D721Med (cell line): ENCODE data around the gene DCHS2.

Source experiments
- DNase-seq: peaks from one replicate; pipeline ENCODE4 v3.0.0; 2011; ENCODE audit warnings: low spot score; ENCODE audit not compliant: insufficient read length
- FAIRE-seq: peaks from 2 replicates; lab custom pipeline; 2011; peaks lifted over from hg19 to GRCh38; lab: Jason Lieb, UNC
- TF ChIP-seq, protein P1 (sequence below): IDR thresholded peaks from 2 replicates; pipeline ENCODE4 v1.5.1; 2012; ENCODE audit warnings: mild to moderate bottlenecking, control low read depth; ENCODE audit not compliant: insufficient read depth; ENCODE audit errors: missing control alignments

Gene DCHS2

DNA sequence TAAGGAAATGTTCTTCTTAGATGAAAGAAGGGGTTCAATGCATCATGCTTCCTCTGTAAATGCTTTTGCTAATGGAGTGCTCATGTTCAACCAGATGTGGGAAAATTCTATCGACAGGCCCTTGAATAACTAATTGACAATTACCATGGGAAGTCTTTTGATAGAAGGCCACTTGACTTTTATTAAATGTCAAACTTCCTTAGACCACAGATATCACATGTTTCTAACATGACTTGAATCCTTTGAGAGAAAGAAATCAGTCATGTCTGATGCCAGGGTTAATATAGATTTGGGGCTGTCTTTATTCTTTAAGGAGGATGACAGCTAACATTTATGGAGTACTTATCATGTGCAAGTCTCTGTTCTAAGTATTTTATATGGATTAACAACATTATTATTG is 280.1 kb downstream of the DCHS2 start:
- DNase-seq: no peak
- TF ChIP-seq, protein P1, sequence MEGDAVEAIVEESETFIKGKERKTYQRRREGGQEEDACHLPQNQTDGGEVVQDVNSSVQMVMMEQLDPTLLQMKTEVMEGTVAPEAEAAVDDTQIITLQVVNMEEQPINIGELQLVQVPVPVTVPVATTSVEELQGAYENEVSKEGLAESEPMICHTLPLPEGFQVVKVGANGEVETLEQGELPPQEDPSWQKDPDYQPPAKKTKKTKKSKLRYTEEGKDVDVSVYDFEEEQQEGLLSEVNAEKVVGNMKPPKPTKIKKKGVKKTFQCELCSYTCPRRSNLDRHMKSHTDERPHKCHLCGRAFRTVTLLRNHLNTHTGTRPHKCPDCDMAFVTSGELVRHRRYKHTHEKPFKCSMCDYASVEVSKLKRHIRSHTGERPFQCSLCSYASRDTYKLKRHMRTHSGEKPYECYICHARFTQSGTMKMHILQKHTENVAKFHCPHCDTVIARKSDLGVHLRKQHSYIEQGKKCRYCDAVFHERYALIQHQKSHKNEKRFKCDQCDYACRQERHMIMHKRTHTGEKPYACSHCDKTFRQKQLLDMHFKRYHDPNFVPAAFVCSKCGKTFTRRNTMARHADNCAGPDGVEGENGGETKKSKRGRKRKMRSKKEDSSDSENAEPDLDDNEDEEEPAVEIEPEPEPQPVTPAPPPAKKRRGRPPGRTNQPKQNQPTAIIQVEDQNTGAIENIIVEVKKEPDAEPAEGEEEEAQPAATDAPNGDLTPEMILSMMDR: no peak
- no peak for FAIRE-seq

DNA sequence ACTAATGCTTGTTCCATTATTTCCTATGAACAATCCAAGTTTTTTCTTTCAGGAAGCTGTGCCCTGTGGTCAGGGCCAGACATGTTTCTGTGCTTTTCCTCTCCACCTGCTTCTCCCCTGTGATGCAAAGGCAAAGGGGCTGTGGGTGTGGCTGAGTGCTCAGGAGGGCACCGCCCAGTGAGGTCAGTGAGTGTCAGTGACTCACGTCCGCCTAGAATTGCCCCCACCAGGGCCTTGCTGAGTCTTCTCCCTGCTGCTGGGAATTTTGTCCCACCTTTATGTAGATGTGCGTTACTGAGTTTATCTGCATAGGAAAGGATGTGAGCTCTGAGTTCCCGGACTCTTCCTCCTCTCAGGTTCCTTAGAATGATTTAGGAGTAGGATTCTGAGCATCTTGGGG is 283.2 kb downstream of the DCHS2 start:
- no peak for DNase-seq
- TF ChIP-seq, protein P1: no peak
- no peak for FAIRE-seq

DNA sequence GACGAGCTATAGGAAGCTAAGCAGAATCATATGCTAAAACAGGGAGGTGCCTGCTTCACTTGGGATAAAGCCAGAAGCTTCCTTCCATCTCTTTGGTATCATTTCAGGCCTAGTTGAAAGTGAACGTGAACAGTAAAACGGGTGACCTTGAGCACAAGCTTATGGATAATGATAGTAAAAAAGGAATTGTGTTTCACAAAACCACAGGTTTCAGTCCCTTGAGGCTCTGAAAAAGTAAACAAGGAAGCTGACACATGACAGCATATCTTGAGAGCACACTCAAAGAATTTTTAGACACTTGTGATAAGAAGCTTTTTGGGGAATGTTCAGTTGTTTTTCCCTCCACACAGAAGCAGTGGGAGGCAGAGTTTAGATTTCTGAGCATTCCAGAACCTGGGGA is 286.1 kb downstream of the DCHS2 start:
- TF ChIP-seq, protein P1: no peak
- no peak for FAIRE-seq
- DNase-seq: no peak

DNA sequence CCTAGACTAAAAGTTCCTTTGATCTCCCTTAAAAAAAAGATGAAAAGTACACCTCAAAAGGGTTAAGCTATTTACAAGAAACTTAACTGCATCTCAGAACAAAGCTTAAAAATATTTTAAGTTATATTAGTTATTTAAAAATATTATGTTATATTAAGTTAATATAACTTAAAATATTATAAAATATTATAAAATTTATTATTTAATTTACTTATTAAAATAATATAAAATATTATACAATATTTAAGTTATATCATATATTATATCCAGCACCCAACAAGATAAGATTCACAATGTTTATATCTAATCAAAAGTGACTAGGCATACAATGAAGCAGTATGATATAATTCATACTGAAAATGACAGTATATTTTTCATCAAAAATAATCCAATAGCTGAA is 296.9 kb downstream of the DCHS2 start:
- TF ChIP-seq, protein P1: no peak
- FAIRE-seq (no peak), DNase-seq (no peak)

DNA sequence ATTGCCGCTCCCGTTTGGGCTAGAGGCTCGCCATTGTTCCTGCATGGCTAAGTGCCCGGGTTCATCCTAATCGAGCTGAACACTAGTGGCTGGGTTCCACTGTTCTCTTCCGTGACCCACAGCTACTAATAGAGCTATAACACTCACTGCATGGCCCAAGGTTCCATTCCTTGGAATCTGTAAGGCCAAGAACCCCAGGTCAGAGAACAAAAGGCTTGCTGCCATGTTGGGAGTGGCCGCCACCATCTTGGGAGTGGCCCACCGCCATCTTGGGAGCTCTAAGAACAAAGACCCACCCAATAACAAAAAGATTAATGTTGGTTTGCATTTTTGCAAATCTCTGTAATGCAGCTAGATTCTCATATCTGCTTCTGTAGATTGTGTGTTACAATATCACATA is 299.0 kb downstream of the DCHS2 start:
- TF ChIP-seq, protein P1: no peak
- DNase-seq (no peak), FAIRE-seq (no peak)

DNA sequence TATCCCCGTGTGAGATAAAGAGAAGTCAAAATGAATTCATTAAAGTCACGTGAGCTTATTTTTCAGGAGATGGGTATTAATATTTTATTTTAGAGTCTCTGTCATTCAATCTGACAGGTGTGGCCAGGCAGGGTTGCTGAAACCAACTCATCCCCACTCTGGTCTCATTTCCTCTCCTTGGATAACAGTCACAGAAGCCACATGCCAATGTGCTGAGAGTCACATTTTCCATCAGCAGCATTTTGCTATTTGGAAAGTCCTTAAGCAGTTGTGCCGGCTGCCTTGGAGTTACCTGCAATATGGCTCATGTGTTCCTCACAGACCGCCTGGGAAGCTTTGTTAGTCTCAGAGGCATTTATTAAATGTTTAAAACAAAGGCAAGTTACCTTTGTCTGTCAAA is 302.3 kb downstream of the DCHS2 start:
- TF ChIP-seq, protein P1: no peak
- DNase-seq (no peak), FAIRE-seq (no peak)

DNA sequence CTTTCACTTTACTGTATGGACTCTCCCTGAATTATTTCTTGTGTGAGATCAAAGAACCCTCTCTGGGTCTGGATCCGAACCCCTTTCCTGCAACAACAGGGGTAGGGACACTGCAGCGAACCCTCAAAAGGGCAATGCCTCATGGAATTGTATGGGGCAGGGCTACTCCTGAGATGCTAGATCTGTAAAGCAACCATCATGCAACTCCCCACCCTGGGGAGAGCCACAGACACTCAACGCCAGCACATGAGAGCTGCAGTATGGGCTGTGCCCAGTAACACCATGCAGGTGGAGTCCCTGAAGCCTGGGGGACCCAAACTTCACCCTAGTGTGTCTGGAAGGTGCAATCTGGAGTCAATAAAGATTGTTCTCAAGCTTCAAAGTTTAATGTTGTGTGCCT is 304.7 kb downstream of the DCHS2 start:
- DNase-seq (no peak), FAIRE-seq (no peak)
- TF ChIP-seq, protein P1: no peak
